GM12874 (cell line): ENCODE results near the gene PARVB.

Experiments used
- CTCF ChIP-seq: IDR thresholded peaks from 2 replicates; pipeline ENCODE4 v1.5.1; 2011; ENCODE audit warnings: low read depth, mild to moderate bottlenecking, control low read depth, low read length, moderate library complexity; ENCODE audit not compliant: insufficient read depth

Gene PARVB

GRCh38 chr22:44191036-44191454, 166.9 kb downstream of the PARVB start:
- TF ChIP-seq CTCF, result no peak

- TF ChIP-seq CTCF, result no peak
Measured at GRCh38 chr22:44192098-44192815, 168.2 kb downstream of the PARVB start.

GRCh38 chr22:44192816-44193534, 168.9 kb downstream of the PARVB start:
- TF ChIP-seq CTCF, result no peak

GRCh38 chr22:44193535-44193891, 169.4 kb downstream of the PARVB start:
- TF ChIP-seq CTCF, result no peak

- TF ChIP-seq CTCF, result no peak
Measured at GRCh38 chr22:44194569-44194968, 170.5 kb downstream of the PARVB start.

- TF ChIP-seq CTCF, result no peak
Measured at GRCh38 chr22:44195189-44195871, 171.2 kb downstream of the PARVB start.

- TF ChIP-seq CTCF, result no peak
Measured at GRCh38 chr22:44196241-44196640, 172.1 kb downstream of the PARVB start.
